RWPE2 (cell line): ENCODE results near the gene POLE.
A peak's percentile ranks its signal among the peaks of the same experiment; 100 is the strongest.

Experiments used
- ATAC-seq: fragments of 200-7000 bp; cut with Tn5 transposase; 3 replicates; pipeline ENCODE4 v1.9.1; 2021; ENCODE audit warnings: low read depth
- DNase-seq: peaks from one replicate; pipeline ENCODE4 v3.0.0-alpha.2; 2020; ENCODE audit warnings: low spot score
- H3K27ac ChIP-seq: fragments of 450-650 bp; 2 replicates; pipeline ENCODE4 v1.5.1; 2017; ENCODE audit warnings: mild to moderate bottlenecking; ENCODE audit not compliant: poor library complexity, severe bottlenecking
- H3K27me3 ChIP-seq: fragments of 250-450 bp; sonication (Bioruptor Pico); 2 replicates; pipeline ENCODE4 v1.5.1; 2021; ENCODE audit warnings: mild to moderate bottlenecking, moderate library complexity; ENCODE audit not compliant: insufficient read depth, poor library complexity, severe bottlenecking
- H3K36me3 ChIP-seq: fragments of 250-450 bp; sonication (Bioruptor Pico); 2 replicates; pipeline ENCODE4 v1.5.1; 2020; ENCODE audit warnings: low read depth, mild to moderate bottlenecking, moderate library complexity
- H3K4me1 ChIP-seq: fragments of 250-450 bp; sonication (Bioruptor Pico); 2 replicates; pipeline ENCODE4 v1.5.1; 2021; ENCODE audit warnings: mild to moderate bottlenecking, moderate library complexity; ENCODE audit not compliant: insufficient read depth, poor library complexity, severe bottlenecking
- H3K4me3 ChIP-seq: fragments of 250-450 bp; sonication (Bioruptor Pico); 2 replicates; pipeline ENCODE4 v1.5.1; 2021; ENCODE audit warnings: mild to moderate bottlenecking, moderate library complexity; ENCODE audit not compliant: severe bottlenecking
- H3K9me3 ChIP-seq: fragments of 250-450 bp; sonication (Bioruptor Pico); 2 replicates; pipeline ENCODE4 v1.5.1; 2021; ENCODE audit warnings: mild to moderate bottlenecking, moderate library complexity; ENCODE audit not compliant: severe bottlenecking
- CTCF ChIP-seq: fragments of 450-650 bp; IDR thresholded peaks from one replicate; pipeline ENCODE4 v1.5.1; 2017; ENCODE audit warnings: mild to moderate bottlenecking, moderate library complexity; ENCODE audit not compliant: poor library complexity, severe bottlenecking

POLE gene

GRCh38 chr12:132734206-132734605 is 47.1 kb upstream of the POLE start:
- no peaks in the 10 kb centered on the region for H3K9me3 ChIP-seq
- DNase-seq (no peak), ATAC-seq (no peak)
- H3K4me1 ChIP-seq = no peaks in the 10 kb centered on the region
- H3K27me3 ChIP-seq = no peaks in the 10 kb centered on the region
- no peak overlapping the region for H3K4me3 ChIP-seq
- no peak overlapping the region for H3K27ac ChIP-seq
- peaks cover 80% of the 10 kb centered on the region for H3K36me3 ChIP-seq
- TF ChIP-seq CTCF = no peak

GRCh38 chr12:132731574-132731973 is 44.4 kb upstream of the POLE start:
- no peaks in the 10 kb centered on the region for H3K4me1 ChIP-seq
- TF ChIP-seq CTCF = no peak
- H3K9me3 ChIP-seq = no peaks in the 10 kb centered on the region
- no peak overlapping the region for H3K4me3 ChIP-seq
- peaks cover 79% of the 10 kb centered on the region for H3K36me3 ChIP-seq
- no peaks in the 10 kb centered on the region for H3K27me3 ChIP-seq
- no peak overlapping the region for H3K27ac ChIP-seq
- DNase-seq (no peak), ATAC-seq (no peak)

- no peaks in the 10 kb centered on the region for H3K27me3 ChIP-seq
- ATAC-seq = peak; percentile 12; the same call in 2 of the 3 replicates
- no peaks in the 10 kb centered on the region for H3K9me3 ChIP-seq
- TF ChIP-seq CTCF = no peak
- no peak overlapping the region for H3K4me3 ChIP-seq
- H3K27ac ChIP-seq = no peak overlapping the region
- H3K36me3 ChIP-seq = peaks cover 79% of the 10 kb centered on the region
- no peaks in the 10 kb centered on the region for H3K4me1 ChIP-seq
- DNase-seq = no peak
Measured at GRCh38 chr12:132730353-132730752, 43.2 kb upstream of the POLE start.

GRCh38 chr12:132729541-132730320 is 42.6 kb upstream of the POLE start:
- Histone ChIP-seq H3K27me3 (no peaks in the 10 kb centered on the region), H3K4me1 (no peaks in the 10 kb centered on the region), H3K27ac (no peak overlapping the region), H3K4me3 (no peak overlapping the region), H3K36me3 (peaks cover 79% of the 10 kb centered on the region), H3K9me3 (no peaks in the 10 kb centered on the region)
- TF ChIP-seq CTCF = no peak
- DNase-seq (no peak), ATAC-seq (no peak; the same call in 2 of the 3 replicates)

- H3K4me1 ChIP-seq = no peaks in the 10 kb centered on the region
- H3K27ac ChIP-seq = no peak overlapping the region
- no peak for TF ChIP-seq CTCF
- ATAC-seq = no peak
- H3K4me3 ChIP-seq = no peak overlapping the region
- peaks cover 79% of the 10 kb centered on the region for H3K36me3 ChIP-seq
- no peaks in the 10 kb centered on the region for H3K27me3 ChIP-seq
- DNase-seq = no peak
- H3K9me3 ChIP-seq = no peaks in the 10 kb centered on the region
Measured at GRCh38 chr12:132728502-132728901, 41.4 kb upstream of the POLE start.
